Esophagus squamous epithelium (tissue), 5 donors: Measurements from ENCODE around the gene CHST11. TPM values are rescaled to one million over a fixed set of nuclear protein-coding genes. Genes with fewer than 3 reads are reported as not detected.

ENCODE experiments used
- DNase-seq: peaks from one replicate; lab custom pipeline; 2025; lab: John Stamatoyannopoulos, UW
- H3K27ac ChIP-seq, 4 donors: fragments of 200-600 bp; sonication (generic); one replicate each; pipeline ENCODE4 v1.5.1; 2016 to 2019; ENCODE audit warnings: mild to moderate bottlenecking in 1 of 4
- H3K27me3 ChIP-seq, 4 donors: fragments of 200-600 bp; sonication (generic); 1 replicate in 3 of 4; 2 replicates in 1 of 4; pipeline versions ENCODE4 v1.5.1 to v1.6.0; 2017 to 2021; ENCODE audit warnings: antibody characterized with exemption in 1 of 4
- H3K36me3 ChIP-seq, 3 donors: fragments of 200-600 bp; sonication (generic); one replicate each; pipeline ENCODE4 v1.5.1; 2016 to 2019
- H3K4me1 ChIP-seq, 3 donors: fragments of 200-600 bp; sonication (generic); one replicate each; pipeline ENCODE4 v1.5.1; 2017 to 2019
- H3K4me3 ChIP-seq, 4 donors: fragments of 200-600 bp; sonication (generic); 1 replicate in 3 of 4; 2 replicates in 1 of 4; pipeline ENCODE4 v1.5.1; 2016 to 2019; ENCODE audit warnings: mild to moderate bottlenecking in 2 of 4, moderate library complexity in 1 of 4
- H3K9me3 ChIP-seq, 3 donors: fragments of 200-600 bp; sonication (generic); one replicate each; pipeline ENCODE4 v1.5.1; 2016 to 2019
- CTCF ChIP-seq, 6 experiments: fragments of 450-650 bp in 4 of 6; fragments of 200-600 bp in 2 of 6; sonication (generic) in 2 of 6; IDR thresholded peaks; one replicate each; pipeline ENCODE4 v1.5.1; 2016 to 2019; ENCODE audit warnings: antibody characterized with exemption in 6 of 6, mild to moderate bottlenecking in 4 of 6, moderate library complexity in 4 of 6
- POLR2A ChIP-seq, 4 donors: fragments of 450-650 bp; IDR thresholded peaks; one replicate each; pipeline ENCODE4 v1.6.1; 2017; ENCODE audit warnings: antibody characterized with exemption in 4 of 4, mild to moderate bottlenecking in 4 of 4, moderate library complexity in 3 of 4
- WGBS, 2 donors: methylation state at CpG; one replicate each; pipeline ENCODE4 v1.1.5; 2018; 5-methylcytosine and 5-hydroxymethylcytosine counted together
- intact Hi-C: fragments of 100-400 bp; cut with DNase I; formaldehyde crosslinking; loops from one replicate; pipeline ENCODE4 v1.15.0; 2022
- total RNA-seq, 4 donors: library from RNA; depleted of rRNA; stranded (reverse); fragments of >200 nt; gene quantifications; one replicate each; pipeline ENCODE4 v1.1.0, GENCODE V29; 2016
- donor health status: DM: yes; HTN: yes; CAD: no.

CHST11 gene
- total RNA-seq, 4 donors from 2014 or later: 6.3 to 12.6 (median 10.3) TPM

GRCh38 chr12:104506676-104507401 lies 50.1 kb downstream of the CHST11 start:
- no peak for TF ChIP-seq CTCF (IDR thresholded peaks at IDR 0.05)
- no peak for TF ChIP-seq POLR2A (IDR thresholded peaks at IDR 0.05)
- 69 to 78% methylated on average over 13 to 14 of the region's 14 CpGs for WGBS, 2 donors
- H3K9me3 ChIP-seq: no peaks in the 10 kb centered on the region
- H3K36me3 ChIP-seq: no peaks in the 10 kb centered on the region
- no peak overlapping the region for H3K27ac ChIP-seq
- H3K4me1 ChIP-seq: peaks cover 0 to 15% (median 6%) of the 10 kb centered on the region in 3 donors
- no peak for DNase-seq
- H3K27me3 ChIP-seq: no peaks in the 10 kb centered on the region
- no peak overlapping the region for H3K4me3 ChIP-seq
- intact Hi-C loops: no loop called here

- no peak for DNase-seq
- TF ChIP-seq CTCF (IDR thresholded peaks at IDR 0.05) (no peak), POLR2A (IDR thresholded peaks at IDR 0.05) (no peak)
- 93 to 95% methylated on average over 3 of the region's 3 CpGs for WGBS, 2 donors
- H3K27ac ChIP-seq: no peak overlapping the region
- no peaks in the 10 kb centered on the region for H3K27me3 ChIP-seq
- intact Hi-C loops: no loop called here
- H3K9me3 ChIP-seq: no peaks in the 10 kb centered on the region
- no peak overlapping the region for H3K4me3 ChIP-seq
- H3K4me1 ChIP-seq: peaks cover 0 to 15% (median 6%) of the 10 kb centered on the region in 3 donors
- H3K36me3 ChIP-seq: no peaks in the 10 kb centered on the region
These were observed 50.9 kb downstream of the CHST11 start for GRCh38 chr12:104507672-104508071.

GRCh38 chr12:104508752-104509446 lies 52.2 kb downstream of the CHST11 start:
- WGBS, 2 donors: 98 to 100% methylated on average over 2 of the region's 2 CpGs
- DNase-seq: no peak
- Histone ChIP-seq H3K27me3 (no peaks in the 10 kb centered on the region), H3K4me3 (no peak overlapping the region), H3K27ac (no peak overlapping the region), H3K36me3 (no peaks in the 10 kb centered on the region), H3K9me3 (no peaks in the 10 kb centered on the region), H3K4me1 (peaks cover 0 to 15% (median 6%) of the 10 kb centered on the region in 3 donors)
- TF ChIP-seq POLR2A (IDR thresholded peaks at IDR 0.05) (no peak), CTCF (IDR thresholded peaks at IDR 0.05) (no peak)
- intact Hi-C loops: no loop called here

GRCh38 chr12:104510145-104510872 lies 53.6 kb downstream of the CHST11 start:
- 53 to 77% methylated on average over 2 of the region's 2 CpGs for WGBS, 2 donors
- no peak for TF ChIP-seq CTCF (IDR thresholded peaks at IDR 0.05)
- no peak for TF ChIP-seq POLR2A (IDR thresholded peaks at IDR 0.05)
- H3K4me1 ChIP-seq: peaks cover 0 to 10% (median 3%) of the 10 kb centered on the region in 3 donors
- no peak overlapping the region for H3K4me3 ChIP-seq
- no peak overlapping the region for H3K27ac ChIP-seq
- H3K36me3 ChIP-seq: no peaks in the 10 kb centered on the region
- no peaks in the 10 kb centered on the region for H3K9me3 ChIP-seq
- no peaks in the 10 kb centered on the region for H3K27me3 ChIP-seq
- no peak for DNase-seq
- intact Hi-C loops: no loop called here
